Ishikawa (cell line): Measurements from ENCODE around the gene NCBP3.

Experiments used
- CEBPB ChIP-seq: IDR thresholded peaks from 2 replicates; pipeline ENCODE4 v1.6.1; 2012
- CREB1 ChIP-seq: IDR thresholded peaks from 2 replicates; pipeline ENCODE4 v1.6.1; 2012; ENCODE audit warnings: low read depth
- EGR1 ChIP-seq: IDR thresholded peaks from 2 replicates; pipeline ENCODE4 v1.6.1; 2012
- EP300 ChIP-seq: IDR thresholded peaks from 2 replicates; pipeline ENCODE4 v1.6.1; 2012; ENCODE audit warnings: borderline replicate concordance
- FOXM1 ChIP-seq: IDR thresholded peaks from 2 replicates; pipeline ENCODE4 v1.6.1; 2012; ENCODE audit warnings: low read depth, borderline replicate concordance
- RAD21 ChIP-seq: IDR thresholded peaks from 2 replicates; pipeline ENCODE4 v1.6.1; 2012; ENCODE audit warnings: low read depth
- TAF1 ChIP-seq: IDR thresholded peaks from 2 replicates; pipeline ENCODE4 v1.6.1; 2012; ENCODE audit warnings: low read depth, mild to moderate bottlenecking
- TCF12 ChIP-seq: IDR thresholded peaks from 2 replicates; pipeline ENCODE4 v1.6.1; 2012; ENCODE audit warnings: low read depth
- USF1 ChIP-seq: IDR thresholded peaks from 2 replicates; pipeline ENCODE4 v1.6.1; 2012
- YY1 ChIP-seq: IDR thresholded peaks from 2 replicates; pipeline ENCODE4 v1.6.1; 2012; ENCODE audit warnings: low read depth
- ZBTB7A ChIP-seq: IDR thresholded peaks from 2 replicates; pipeline ENCODE4 v1.6.1; 2012; ENCODE audit warnings: low read depth
- TF ChIP-seq, protein P1 (sequence below): IDR thresholded peaks from 2 replicates; pipeline ENCODE4 v1.6.1; 2012
- TF ChIP-seq, protein P2 (sequence below): IDR thresholded peaks from 2 replicates; pipeline ENCODE4 v1.6.1; 2012; ENCODE audit warnings: low read depth, mild to moderate bottlenecking

GRCh38 chr17:3884188-3884587 lies 38.1 kb upstream of the NCBP3 start:
- no peak for TF ChIP-seq TCF12
- TF ChIP-seq, protein P1, sequence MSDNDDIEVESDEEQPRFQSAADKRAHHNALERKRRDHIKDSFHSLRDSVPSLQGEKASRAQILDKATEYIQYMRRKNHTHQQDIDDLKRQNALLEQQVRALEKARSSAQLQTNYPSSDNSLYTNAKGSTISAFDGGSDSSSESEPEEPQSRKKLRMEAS, result no peak
- TF ChIP-seq EP300, result no peak
- TF ChIP-seq YY1, result no peak
- no peak for TF ChIP-seq TAF1
- no peak for TF ChIP-seq RAD21
- TF ChIP-seq FOXM1, result no peak
- TF ChIP-seq CREB1, result no peak
- no peak for TF ChIP-seq EGR1
- TF ChIP-seq ZBTB7A, result no peak
- TF ChIP-seq, protein P2, sequence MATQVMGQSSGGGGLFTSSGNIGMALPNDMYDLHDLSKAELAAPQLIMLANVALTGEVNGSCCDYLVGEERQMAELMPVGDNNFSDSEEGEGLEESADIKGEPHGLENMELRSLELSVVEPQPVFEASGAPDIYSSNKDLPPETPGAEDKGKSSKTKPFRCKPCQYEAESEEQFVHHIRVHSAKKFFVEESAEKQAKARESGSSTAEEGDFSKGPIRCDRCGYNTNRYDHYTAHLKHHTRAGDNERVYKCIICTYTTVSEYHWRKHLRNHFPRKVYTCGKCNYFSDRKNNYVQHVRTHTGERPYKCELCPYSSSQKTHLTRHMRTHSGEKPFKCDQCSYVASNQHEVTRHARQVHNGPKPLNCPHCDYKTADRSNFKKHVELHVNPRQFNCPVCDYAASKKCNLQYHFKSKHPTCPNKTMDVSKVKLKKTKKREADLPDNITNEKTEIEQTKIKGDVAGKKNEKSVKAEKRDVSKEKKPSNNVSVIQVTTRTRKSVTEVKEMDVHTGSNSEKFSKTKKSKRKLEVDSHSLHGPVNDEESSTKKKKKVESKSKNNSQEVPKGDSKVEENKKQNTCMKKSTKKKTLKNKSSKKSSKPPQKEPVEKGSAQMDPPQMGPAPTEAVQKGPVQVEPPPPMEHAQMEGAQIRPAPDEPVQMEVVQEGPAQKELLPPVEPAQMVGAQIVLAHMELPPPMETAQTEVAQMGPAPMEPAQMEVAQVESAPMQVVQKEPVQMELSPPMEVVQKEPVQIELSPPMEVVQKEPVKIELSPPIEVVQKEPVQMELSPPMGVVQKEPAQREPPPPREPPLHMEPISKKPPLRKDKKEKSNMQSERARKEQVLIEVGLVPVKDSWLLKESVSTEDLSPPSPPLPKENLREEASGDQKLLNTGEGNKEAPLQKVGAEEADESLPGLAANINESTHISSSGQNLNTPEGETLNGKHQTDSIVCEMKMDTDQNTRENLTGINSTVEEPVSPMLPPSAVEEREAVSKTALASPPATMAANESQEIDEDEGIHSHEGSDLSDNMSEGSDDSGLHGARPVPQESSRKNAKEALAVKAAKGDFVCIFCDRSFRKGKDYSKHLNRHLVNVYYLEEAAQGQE, result no peak
- no peak for TF ChIP-seq USF1
- no peak for TF ChIP-seq CEBPB
